DND-41 (cell line): ENCODE results near the gene MMAB.

Experiments used
- ATAC-seq: fragments of 200-7000 bp; cut with Tn5 transposase; 3 replicates; pipeline ENCODE4 v1.9.1; 2021; ENCODE audit warnings: low read depth; ENCODE audit not compliant: insufficient read depth
- DNase-seq: peaks from one replicate; pipeline ENCODE4 v3.0.0-alpha.2; 2020
- H2AFZ ChIP-seq: 2 replicates; pipeline ENCODE4 v1.6.0; 2012; ENCODE audit warnings: low read depth, low read length
- H3K27ac ChIP-seq: 2 replicates; pipeline ENCODE4 v1.5.1; 2012; ENCODE audit warnings: low read length, inconsistent platforms
- H3K27me3 ChIP-seq: fragments of 200-600 bp; sonication (generic); 2 replicates; pipeline ENCODE4 v1.6.0; 2012; ENCODE audit warnings: low read length, mild to moderate bottlenecking, inconsistent platforms; ENCODE audit not compliant: insufficient read depth, poor library complexity
- H3K36me3 ChIP-seq: 2 replicates; pipeline ENCODE4 v1.5.1; 2012; ENCODE audit warnings: low read length, inconsistent platforms; ENCODE audit not compliant: insufficient read depth
- H3K4me1 ChIP-seq: 2 replicates; pipeline ENCODE4 v1.5.1; 2012; ENCODE audit warnings: mild to moderate bottlenecking, low read length; ENCODE audit not compliant: insufficient read depth
- H3K4me2 ChIP-seq: 2 replicates; pipeline ENCODE4 v1.6.0; 2012; ENCODE audit warnings: mild to moderate bottlenecking, moderate library complexity, low read length, inconsistent platforms; ENCODE audit not compliant: insufficient read depth
- H3K4me3 ChIP-seq, 2 experiments: fragments of 200-600 bp in 1 of 2; shearing (Covaris generic) in 1 of 2; 2 replicates each; pipeline ENCODE4 v1.5.1; 2012 to 2016; ENCODE audit warnings: inconsistent platforms in 2 of 2, low read length in 2 of 2, mild to moderate bottlenecking in 2 of 2, low read depth in 1 of 2, moderate library complexity in 1 of 2
- H3K79me2 ChIP-seq: 2 replicates; pipeline ENCODE4 v1.6.0; 2012; ENCODE audit warnings: low read length, inconsistent platforms; ENCODE audit not compliant: insufficient read depth
- H3K9ac ChIP-seq: 2 replicates; pipeline ENCODE4 v1.6.0; 2012; ENCODE audit warnings: low read depth, mild to moderate bottlenecking, inconsistent platforms, low read length, moderate library complexity
- H3K9me3 ChIP-seq: 2 replicates; pipeline ENCODE4 v1.5.1; 2012; ENCODE audit warnings: low read length, moderate library complexity, mild to moderate bottlenecking, inconsistent platforms; ENCODE audit not compliant: insufficient read depth, severe bottlenecking
- H4K20me1 ChIP-seq: 2 replicates; pipeline ENCODE4 v1.6.0; 2012; ENCODE audit warnings: low read length; ENCODE audit not compliant: insufficient read depth
- EZH2 ChIP-seq: IDR thresholded peaks from 3 replicates; pipeline ENCODE4 v1.6.1; 2012; ENCODE audit warnings: borderline replicate concordance, low read depth, mild to moderate bottlenecking, moderate library complexity, low read length, inconsistent platforms; ENCODE audit not compliant: severe bottlenecking
- TF ChIP-seq, protein P1 (sequence below): IDR thresholded peaks from 2 replicates; pipeline ENCODE4 v1.5.1; 2012; ENCODE audit warnings: borderline replicate concordance, low read length, moderate library complexity, mild to moderate bottlenecking; ENCODE audit not compliant: poor library complexity, severe bottlenecking; ENCODE audit errors: extremely low read depth

MMAB gene

DNA sequence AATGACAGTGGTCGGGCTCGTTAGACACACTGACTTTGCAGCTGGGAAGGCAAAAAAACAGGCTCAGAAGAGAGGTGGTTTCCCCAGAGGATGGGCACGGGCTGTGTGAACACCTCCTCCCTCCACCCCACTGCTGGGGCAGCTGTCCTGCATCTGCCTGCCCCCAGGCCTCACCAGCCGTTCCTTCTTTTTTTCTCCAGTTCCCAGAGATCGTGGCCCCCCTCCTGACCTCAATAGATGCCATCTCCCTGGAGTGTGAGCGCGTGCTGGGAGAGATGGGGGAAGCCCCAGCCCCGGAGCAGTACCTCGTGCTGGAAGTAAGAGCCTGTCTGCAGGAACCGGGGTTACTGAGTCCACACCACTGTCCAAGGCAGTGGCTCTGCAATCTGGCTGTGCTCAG lies 17.7 kb upstream of the MMAB start:
- Histone ChIP-seq H4K20me1 (peaks cover 14% of the 10 kb centered on the region), H3K36me3 (peaks cover 79% of the 10 kb centered on the region), H3K27me3 (no peaks in the 10 kb centered on the region), H3K9me3 (no peaks in the 10 kb centered on the region), H3K4me2 (no peak overlapping the region), H3K4me1 (no peaks in the 10 kb centered on the region), H2AFZ (no peak overlapping the region), H3K4me3 (no peak overlapping the region), H3K27ac (no peak overlapping the region), H3K79me2 (no peaks in the 10 kb centered on the region), H3K9ac (no peak overlapping the region)
- TF ChIP-seq, protein P1, sequence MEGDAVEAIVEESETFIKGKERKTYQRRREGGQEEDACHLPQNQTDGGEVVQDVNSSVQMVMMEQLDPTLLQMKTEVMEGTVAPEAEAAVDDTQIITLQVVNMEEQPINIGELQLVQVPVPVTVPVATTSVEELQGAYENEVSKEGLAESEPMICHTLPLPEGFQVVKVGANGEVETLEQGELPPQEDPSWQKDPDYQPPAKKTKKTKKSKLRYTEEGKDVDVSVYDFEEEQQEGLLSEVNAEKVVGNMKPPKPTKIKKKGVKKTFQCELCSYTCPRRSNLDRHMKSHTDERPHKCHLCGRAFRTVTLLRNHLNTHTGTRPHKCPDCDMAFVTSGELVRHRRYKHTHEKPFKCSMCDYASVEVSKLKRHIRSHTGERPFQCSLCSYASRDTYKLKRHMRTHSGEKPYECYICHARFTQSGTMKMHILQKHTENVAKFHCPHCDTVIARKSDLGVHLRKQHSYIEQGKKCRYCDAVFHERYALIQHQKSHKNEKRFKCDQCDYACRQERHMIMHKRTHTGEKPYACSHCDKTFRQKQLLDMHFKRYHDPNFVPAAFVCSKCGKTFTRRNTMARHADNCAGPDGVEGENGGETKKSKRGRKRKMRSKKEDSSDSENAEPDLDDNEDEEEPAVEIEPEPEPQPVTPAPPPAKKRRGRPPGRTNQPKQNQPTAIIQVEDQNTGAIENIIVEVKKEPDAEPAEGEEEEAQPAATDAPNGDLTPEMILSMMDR, result no peak
- TF ChIP-seq EZH2, result no peak
- DNase-seq, result no peak
- ATAC-seq, result no peak

DNA sequence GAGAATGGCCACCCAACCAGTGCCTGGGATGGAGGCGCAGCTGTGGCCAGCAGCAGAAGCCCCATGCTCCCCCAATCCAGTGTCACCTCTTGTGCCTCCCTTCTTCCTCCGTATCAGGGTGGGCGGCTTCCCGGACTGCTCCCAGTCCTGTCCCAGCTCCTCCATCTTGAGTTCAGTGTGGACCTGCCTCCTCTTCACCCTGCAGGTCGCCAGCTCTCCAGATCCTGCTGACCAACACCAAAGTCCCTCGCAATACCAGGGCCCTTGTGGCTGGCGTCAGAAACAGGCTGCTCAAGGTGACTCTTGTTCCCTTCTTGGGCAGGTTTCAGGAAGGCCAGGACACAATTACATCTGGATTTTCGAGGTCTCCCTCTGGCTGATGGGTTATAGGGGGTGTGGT lies 17.3 kb upstream of the MMAB start:
- no peak overlapping the region for H3K4me2 ChIP-seq
- H3K4me1 ChIP-seq, result no peaks in the 10 kb centered on the region
- H2AFZ ChIP-seq, result no peak overlapping the region
- no peak overlapping the region for H3K27ac ChIP-seq
- DNase-seq, result no peak
- no peak overlapping the region for H3K4me3 ChIP-seq
- no peaks in the 10 kb centered on the region for H3K9me3 ChIP-seq
- H3K27me3 ChIP-seq, result no peaks in the 10 kb centered on the region
- peaks cover 79% of the 10 kb centered on the region for H3K36me3 ChIP-seq
- no peaks in the 10 kb centered on the region for H3K79me2 ChIP-seq
- no peak for ATAC-seq
- no peak for TF ChIP-seq EZH2
- H4K20me1 ChIP-seq, result peaks cover 10% of the 10 kb centered on the region
- no peak overlapping the region for H3K9ac ChIP-seq

DNA sequence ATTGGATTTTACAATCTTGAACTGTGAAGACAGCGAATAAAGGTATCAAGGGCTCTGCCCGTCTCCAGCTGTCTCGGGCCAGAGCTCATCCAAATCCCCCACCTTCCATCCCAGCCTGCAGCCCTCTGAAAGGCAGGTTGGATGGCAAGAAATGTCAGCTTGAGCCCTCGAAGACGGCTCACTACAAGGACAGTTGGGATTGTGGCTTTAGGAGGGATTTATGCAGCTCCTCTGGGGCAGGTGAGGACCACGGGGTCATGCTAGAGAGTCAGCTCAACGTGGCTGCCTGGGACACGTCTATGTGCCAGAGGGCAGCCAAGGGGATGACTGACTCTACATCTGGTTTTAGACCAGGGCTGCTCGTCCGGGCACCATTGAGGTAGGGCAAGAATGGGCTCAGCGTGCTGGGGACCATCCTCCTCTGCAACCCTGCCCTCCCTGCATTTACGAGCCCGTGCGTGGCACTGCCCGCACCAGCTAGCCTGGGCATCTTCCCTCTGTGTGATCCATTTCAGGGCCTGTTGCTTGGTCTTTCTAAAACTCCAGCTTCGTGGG lies 16.5 kb upstream of the MMAB start:
- H3K4me2 ChIP-seq, result no peak overlapping the region
- no peak overlapping the region for H3K27ac ChIP-seq
- ATAC-seq (no peak), DNase-seq (no peak)
- H3K27me3 ChIP-seq, result no peaks in the 10 kb centered on the region
- H3K9me3 ChIP-seq, result no peaks in the 10 kb centered on the region
- H3K79me2 ChIP-seq, result no peaks in the 10 kb centered on the region
- H3K9ac ChIP-seq, result no peak overlapping the region
- H3K36me3 ChIP-seq, result peaks cover 75% of the 10 kb centered on the region
- H3K4me3 ChIP-seq, result no peak overlapping the region
- H3K4me1 ChIP-seq, result no peaks in the 10 kb centered on the region
- TF ChIP-seq, protein P1, result no peak
- no peak for TF ChIP-seq EZH2
- H4K20me1 ChIP-seq, result peaks cover 7% of the 10 kb centered on the region
- no peak overlapping the region for H2AFZ ChIP-seq

DNA sequence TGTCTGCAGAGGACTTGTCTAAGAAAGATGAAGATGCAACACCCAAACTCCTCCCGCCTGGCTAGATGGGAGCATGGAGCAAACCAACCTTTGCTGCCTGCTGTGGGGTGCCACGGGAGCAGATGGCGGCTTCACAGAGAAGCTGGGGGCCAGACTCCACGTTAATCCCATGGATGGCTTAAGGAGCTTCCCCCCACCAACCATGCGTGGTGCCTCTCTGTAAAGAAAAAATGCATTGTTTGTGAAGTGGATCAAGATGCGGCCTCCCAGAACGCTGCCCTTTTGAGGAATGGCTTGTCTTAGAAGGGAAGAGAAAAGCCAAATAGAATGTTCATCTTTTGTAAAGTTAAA lies 15.9 kb upstream of the MMAB start:
- no peak for DNase-seq
- peaks cover 3% of the 10 kb centered on the region for H4K20me1 ChIP-seq
- no peak overlapping the region for H3K9ac ChIP-seq
- H3K4me3 ChIP-seq, result no peak overlapping the region
- no peak for ATAC-seq
- H3K9me3 ChIP-seq, result no peaks in the 10 kb centered on the region
- H3K4me1 ChIP-seq, result no peaks in the 10 kb centered on the region
- no peaks in the 10 kb centered on the region for H3K79me2 ChIP-seq
- H3K27me3 ChIP-seq, result no peaks in the 10 kb centered on the region
- H3K27ac ChIP-seq, result no peak overlapping the region
- TF ChIP-seq, protein P1, result no peak
- TF ChIP-seq EZH2, result no peak
- no peak overlapping the region for H2AFZ ChIP-seq
- H3K4me2 ChIP-seq, result no peak overlapping the region
- peaks cover 71% of the 10 kb centered on the region for H3K36me3 ChIP-seq
